ENCODE measurements around the gene VAMP5.

DNA sequence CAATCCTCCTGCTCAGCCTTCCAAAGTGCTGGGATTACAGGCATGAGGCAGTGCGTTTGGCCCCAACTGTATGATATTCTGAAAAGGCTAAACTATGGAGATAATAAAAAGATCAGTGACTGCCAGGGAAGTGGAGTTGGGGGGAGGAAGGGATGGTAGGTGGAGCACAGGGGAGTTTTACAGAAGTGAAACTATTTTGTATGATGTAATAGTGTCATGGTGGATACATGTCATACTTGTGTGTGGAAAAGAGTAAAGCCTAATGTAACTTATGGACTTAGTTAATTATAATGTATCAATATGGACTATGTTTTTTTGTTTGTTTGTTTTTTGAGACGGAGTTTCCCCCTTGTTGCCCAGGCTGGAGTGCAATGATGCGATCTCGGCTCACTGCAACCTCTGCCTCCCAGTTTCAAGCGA, 20.1 kb upstream of the VAMP5 start:
- TF ChIP-seq, protein P1, sequence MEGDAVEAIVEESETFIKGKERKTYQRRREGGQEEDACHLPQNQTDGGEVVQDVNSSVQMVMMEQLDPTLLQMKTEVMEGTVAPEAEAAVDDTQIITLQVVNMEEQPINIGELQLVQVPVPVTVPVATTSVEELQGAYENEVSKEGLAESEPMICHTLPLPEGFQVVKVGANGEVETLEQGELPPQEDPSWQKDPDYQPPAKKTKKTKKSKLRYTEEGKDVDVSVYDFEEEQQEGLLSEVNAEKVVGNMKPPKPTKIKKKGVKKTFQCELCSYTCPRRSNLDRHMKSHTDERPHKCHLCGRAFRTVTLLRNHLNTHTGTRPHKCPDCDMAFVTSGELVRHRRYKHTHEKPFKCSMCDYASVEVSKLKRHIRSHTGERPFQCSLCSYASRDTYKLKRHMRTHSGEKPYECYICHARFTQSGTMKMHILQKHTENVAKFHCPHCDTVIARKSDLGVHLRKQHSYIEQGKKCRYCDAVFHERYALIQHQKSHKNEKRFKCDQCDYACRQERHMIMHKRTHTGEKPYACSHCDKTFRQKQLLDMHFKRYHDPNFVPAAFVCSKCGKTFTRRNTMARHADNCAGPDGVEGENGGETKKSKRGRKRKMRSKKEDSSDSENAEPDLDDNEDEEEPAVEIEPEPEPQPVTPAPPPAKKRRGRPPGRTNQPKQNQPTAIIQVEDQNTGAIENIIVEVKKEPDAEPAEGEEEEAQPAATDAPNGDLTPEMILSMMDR (IDR thresholded peaks at IDR 0.05; ENCODE audit: borderline replicate concordance, extremely low read depth, low read length, poor library complexity, severe bottlenecking), result no peak
- no peak for TF ChIP-seq EZH2 (IDR thresholded peaks at IDR 0.05; ENCODE audit: borderline replicate concordance, low read depth, low read length, severe bottlenecking)
